Gastroesophageal sphincter (tissue), 3 donors: Measurements from ENCODE around the gene R3HDML.

Experiments used
- CTCF ChIP-seq, 4 experiments: fragments of 200-600 bp in 2 of 4; fragments of 450-650 bp in 2 of 4; sonication (generic) in 1 of 4; IDR thresholded peaks; one replicate each; pipeline ENCODE4 v1.5.1; 2017 to 2019; ENCODE audit warnings: antibody characterized with exemption in 4 of 4, mild to moderate bottlenecking in 2 of 4, moderate library complexity in 2 of 4
- EP300 ChIP-seq: sonication (generic); formaldehyde crosslinking; IDR thresholded peaks from one replicate; pipeline ENCODE4 v1.6.1; 2017; ENCODE audit warnings: antibody characterized with exemption, mild to moderate bottlenecking
- POLR2A ChIP-seq, 2 donors: fragments of 450-650 bp; IDR thresholded peaks; one replicate each; pipeline ENCODE4 v1.6.1; 2017; ENCODE audit warnings: antibody characterized with exemption in 2 of 2, mild to moderate bottlenecking in 2 of 2, moderate library complexity in 1 of 2
- POLR2AphosphoS5 ChIP-seq: sonication (generic); formaldehyde crosslinking; IDR thresholded peaks from one replicate; pipeline ENCODE4 v1.6.1; 2017; ENCODE audit warnings: antibody characterized with exemption

- no peak for TF ChIP-seq CTCF (IDR thresholded peaks at IDR 0.05)
- TF ChIP-seq POLR2AphosphoS5: no peak
- TF ChIP-seq EP300: no peak
- TF ChIP-seq POLR2A (IDR thresholded peaks at IDR 0.05): no peak
These were observed 20.2 kb downstream of the R3HDML start for GRCh38 chr20:44357020-44357419.
